CD4-positive, alpha-beta T cell (primary cell): ENCODE results near the gene MPI. TPM values are rescaled to one million over a fixed set of nuclear protein-coding genes. Genes with fewer than 3 reads are reported as not detected.
A peak's percentile ranks its signal among the peaks of the same experiment; 100 is the strongest.
"Not testable (repeated sequence)": the region's sequence is repeated elsewhere in the genome, so short reads cannot be mapped to it uniquely, and the experiment has no call there.

Experiments
- ATAC-seq: fragments of 200-7000 bp; cut with Tn5 transposase; one replicate; pipeline ENCODE4 v1.10.0; 2022; ENCODE audit warnings: mild to moderate bottlenecking; ENCODE audit not compliant: poor library complexity
- CTCF ChIA-PET: fragments of 350-600 bp; sonication (Branson Sonifier 250); formaldehyde crosslinking; loops from one replicate; lab custom pipeline; 2021; ENCODE audit warnings: antibody characterized with exemption, inconsistent platforms; lab: Charles Lee
- POLR2A ChIA-PET: fragments of 350-600 bp; sonication (Branson Sonifier 250); formaldehyde crosslinking; loops from one replicate; lab custom pipeline; 2021; ENCODE audit warnings: antibody characterized with exemption, inconsistent platforms; lab: Charles Lee
- DNase-seq, 14 experiments: peaks; one replicate each; pipeline ENCODE4 v3.0.0-alpha.2; 2013 to 2020; ENCODE audit warnings: mixed read lengths in 2 of 14
- H3K27ac ChIP-seq, 2 donors: one replicate each; pipeline versions ENCODE4 v1.5.1 to v1.7.0; 2013; ENCODE audit warnings: low read length in 2 of 2, low read depth in 1 of 2, mild to moderate bottlenecking in 1 of 2
- H3K27me3 ChIP-seq, 2 experiments: 1 replicate in 1 of 2; 2 replicates in 1 of 2; pipeline versions ENCODE4 v1.6.1 to v1.7.0; 2013; ENCODE audit warnings: low read length in 2 of 2, control low read depth in 1 of 2, mild to moderate bottlenecking in 1 of 2, moderate library complexity in 1 of 2; ENCODE audit not compliant: insufficient read depth in 2 of 2, control insufficient read depth in 1 of 2
- H3K36me3 ChIP-seq: one replicate; pipeline ENCODE4 v1.6.1; 2013; ENCODE audit warnings: low read length, control low read depth; ENCODE audit not compliant: insufficient read depth
- H3K4me1 ChIP-seq: one replicate; pipeline ENCODE4 v1.6.1; 2013; ENCODE audit warnings: low read length, control low read depth; ENCODE audit not compliant: insufficient read depth
- H3K4me3 ChIP-seq: one replicate; pipeline ENCODE4 v1.5.1; 2013; ENCODE audit warnings: mild to moderate bottlenecking, low read length, moderate library complexity
- H3K9me3 ChIP-seq, 2 experiments: 1 replicate in 1 of 2; 2 replicates in 1 of 2; pipeline versions ENCODE4 v1.6.1 to v1.7.0; 2013; ENCODE audit warnings: low read length in 2 of 2, mild to moderate bottlenecking in 2 of 2, control low read depth in 1 of 2, moderate library complexity in 1 of 2; ENCODE audit not compliant: control insufficient read depth in 1 of 2, insufficient read depth in 1 of 2
- H3K27ac Mint-ChIP-seq: one replicate; pipeline ENCODE4 v1.8.0; 2020; ENCODE audit warnings: mixed read lengths
- H3K27me3 Mint-ChIP-seq: one replicate; pipeline ENCODE4 v1.8.0; 2021; ENCODE audit warnings: mixed read lengths
- H3K36me3 Mint-ChIP-seq: one replicate; pipeline ENCODE4 v1.8.0; 2021; ENCODE audit warnings: low read depth, mixed read lengths
- H3K4me1 Mint-ChIP-seq: one replicate; pipeline ENCODE4 v1.8.0; 2021; ENCODE audit warnings: low read depth, mixed read lengths
- H3K4me3 Mint-ChIP-seq: one replicate; pipeline ENCODE4 v1.8.0; 2020; ENCODE audit warnings: mild to moderate bottlenecking, mixed read lengths
- H3K9me3 Mint-ChIP-seq: one replicate; pipeline ENCODE4 v1.8.0; 2020; ENCODE audit warnings: mixed read lengths
- intact Hi-C, 2 experiments: fragments of 100-400 bp; cut with DNase I in 1 of 2; cut with micrococcal nuclease in 1 of 2; formaldehyde crosslinking; loops; one replicate each; pipeline versions ENCODE4 v1.15.1 to v1.9.0; 2023 to 2025; cut with DNase I, micrococcal nuclease
- total RNA-seq, 174 experiments: library from RNA in 2 of 174; stranded (reverse) in 2 of 174; gene quantifications; one replicate each; pipeline ENCODE4 v1.2.3 and lab custom pipeline; 2021 to 2026
- TF ChIP-seq, protein P1 (sequence below): fragments of 200-600 bp; IDR thresholded peaks from one replicate; pipeline ENCODE4 v1.8.0; 2022; ENCODE audit warnings: antibody characterized with exemption, mild to moderate bottlenecking

MPI gene
- total RNA-seq, 2 experiments from 2014 or later = 28.9 to 30.3 TPM

DNA sequence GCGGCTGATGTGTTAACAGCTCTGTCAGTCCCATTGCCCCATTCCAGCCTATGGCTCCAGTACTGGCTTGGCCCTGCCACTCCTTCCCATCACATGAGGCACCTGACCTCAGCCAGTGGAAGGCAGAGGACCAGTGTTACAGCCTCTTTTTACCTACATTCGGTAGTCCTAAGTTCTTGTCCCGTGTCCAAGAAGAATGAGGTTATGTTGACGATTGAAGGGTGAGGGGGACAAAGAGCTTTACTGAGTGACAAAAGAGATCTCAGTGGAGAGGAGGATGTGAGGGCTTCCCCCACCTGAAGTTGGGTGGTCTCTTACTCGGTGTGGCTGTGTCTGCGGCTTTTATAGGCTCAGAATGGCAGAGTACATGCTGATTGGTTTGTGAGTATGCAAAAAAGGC, 7.3 kb upstream of the MPI start:
- POLR2A ChIA-PET = interaction anchor here (0.9 to 2.6 kb wide), 2 partner anchors 9 to 24 kb away, joined by 3 to 9 read pairs; partner anchors contain the start of gene SCAMP2
- Mint-ChIP-seq H3K36me3 (no peaks in the 10 kb centered on the region), H3K27ac (no peak overlapping the region)

DNA sequence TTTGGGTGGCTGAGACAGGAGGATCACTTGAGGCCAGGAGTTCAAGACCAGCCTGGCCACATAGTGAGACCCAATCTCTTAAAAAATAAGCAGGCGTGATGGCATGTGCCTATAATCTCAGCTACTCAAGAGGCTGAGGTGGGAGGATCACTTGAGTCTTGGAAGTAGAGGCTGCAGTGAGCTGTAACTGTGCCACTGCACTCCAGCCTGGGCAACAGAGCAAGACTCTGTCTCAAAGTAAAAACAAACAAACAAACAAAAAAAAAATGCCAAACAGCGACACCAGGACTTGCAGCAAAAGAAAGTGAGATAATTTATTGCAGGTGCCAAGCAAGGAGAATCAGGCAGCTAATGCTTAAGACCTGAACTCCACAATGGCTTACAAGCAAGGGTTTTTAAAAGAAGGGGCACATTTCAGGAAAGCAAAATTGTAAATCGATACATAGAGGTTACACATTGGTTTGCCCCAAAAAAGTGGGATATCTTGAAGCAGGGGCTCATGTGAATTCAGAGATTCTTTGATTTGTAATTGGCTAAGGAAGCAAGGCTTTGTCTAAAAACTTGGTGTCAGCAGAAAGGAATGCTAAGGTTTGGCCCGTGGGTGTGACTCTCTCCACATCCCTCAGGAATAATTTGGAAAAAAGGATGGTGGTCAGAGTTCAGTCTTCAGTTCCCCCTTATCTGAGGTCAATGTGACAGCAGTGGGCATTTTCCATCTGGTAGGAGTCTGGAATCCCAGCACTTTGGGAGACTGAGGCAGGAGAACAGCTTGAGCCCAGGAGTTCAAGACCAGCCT, 5.2 kb upstream of the MPI start:
- peaks cover 7% of the 10 kb centered on the region for H3K4me1 Mint-ChIP-seq
- ATAC-seq (no peak), DNase-seq (no peak)
- Histone ChIP-seq H3K4me1 (peaks cover 23% of the 10 kb centered on the region), H3K9me3 (peaks cover 0 to 3% of the 10 kb centered on the region in 2 experiments), H3K27ac (no peak overlapping the region), H3K4me3 (no peak overlapping the region), H3K27me3 (no peaks in the 10 kb centered on the region), H3K36me3 (no peaks in the 10 kb centered on the region)
- no peak overlapping the region for H3K27ac Mint-ChIP-seq
- CTCF ChIA-PET = interaction anchor here (1.1 to 1.5 kb wide), 3 partner anchors 14 to 17 kb away, joined by 4 to 5 read pairs (median 4); no protein-coding TSS in a partner anchor
- POLR2A ChIA-PET = interaction anchor here (1.6 to 2.6 kb wide), 2 partner anchors 11 to 17 kb away, joined by 4 to 9 read pairs; partner anchors contain the start of gene SCAMP2
- intact Hi-C loops = no loop called here
- no peaks in the 10 kb centered on the region for H3K27me3 Mint-ChIP-seq
- H3K36me3 Mint-ChIP-seq = no peaks in the 10 kb centered on the region
- TF ChIP-seq, protein P1, sequence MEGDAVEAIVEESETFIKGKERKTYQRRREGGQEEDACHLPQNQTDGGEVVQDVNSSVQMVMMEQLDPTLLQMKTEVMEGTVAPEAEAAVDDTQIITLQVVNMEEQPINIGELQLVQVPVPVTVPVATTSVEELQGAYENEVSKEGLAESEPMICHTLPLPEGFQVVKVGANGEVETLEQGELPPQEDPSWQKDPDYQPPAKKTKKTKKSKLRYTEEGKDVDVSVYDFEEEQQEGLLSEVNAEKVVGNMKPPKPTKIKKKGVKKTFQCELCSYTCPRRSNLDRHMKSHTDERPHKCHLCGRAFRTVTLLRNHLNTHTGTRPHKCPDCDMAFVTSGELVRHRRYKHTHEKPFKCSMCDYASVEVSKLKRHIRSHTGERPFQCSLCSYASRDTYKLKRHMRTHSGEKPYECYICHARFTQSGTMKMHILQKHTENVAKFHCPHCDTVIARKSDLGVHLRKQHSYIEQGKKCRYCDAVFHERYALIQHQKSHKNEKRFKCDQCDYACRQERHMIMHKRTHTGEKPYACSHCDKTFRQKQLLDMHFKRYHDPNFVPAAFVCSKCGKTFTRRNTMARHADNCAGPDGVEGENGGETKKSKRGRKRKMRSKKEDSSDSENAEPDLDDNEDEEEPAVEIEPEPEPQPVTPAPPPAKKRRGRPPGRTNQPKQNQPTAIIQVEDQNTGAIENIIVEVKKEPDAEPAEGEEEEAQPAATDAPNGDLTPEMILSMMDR = no peak
- no peak overlapping the region for H3K4me3 Mint-ChIP-seq
- H3K9me3 Mint-ChIP-seq = no peaks in the 10 kb centered on the region

More for the DNA sequence above, 7.3 kb upstream of the MPI start:
- Histone ChIP-seq H3K27me3 (no peaks in the 10 kb centered on the region), H3K36me3 (no peaks in the 10 kb centered on the region), H3K27ac (no peak overlapping the region), H3K9me3 (peaks cover 0 to 3% of the 10 kb centered on the region in 2 experiments), H3K4me3 (no peak overlapping the region), H3K4me1 (peaks cover 12% of the 10 kb centered on the region)
- CTCF ChIA-PET = interaction anchor here (0.8 to 1.5 kb wide), 2 partner anchors 19 to 95 kb away, joined by 3 to 5 read pairs; no protein-coding TSS in a partner anchor
- DNase-seq (no peak), ATAC-seq (no peak)
- intact Hi-C loops = no loop called here
- Mint-ChIP-seq H3K9me3 (no peaks in the 10 kb centered on the region), H3K4me3 (no peak overlapping the region), H3K27me3 (no peaks in the 10 kb centered on the region), H3K4me1 (no peaks in the 10 kb centered on the region)
- TF ChIP-seq, protein P1 = no peak

DNA sequence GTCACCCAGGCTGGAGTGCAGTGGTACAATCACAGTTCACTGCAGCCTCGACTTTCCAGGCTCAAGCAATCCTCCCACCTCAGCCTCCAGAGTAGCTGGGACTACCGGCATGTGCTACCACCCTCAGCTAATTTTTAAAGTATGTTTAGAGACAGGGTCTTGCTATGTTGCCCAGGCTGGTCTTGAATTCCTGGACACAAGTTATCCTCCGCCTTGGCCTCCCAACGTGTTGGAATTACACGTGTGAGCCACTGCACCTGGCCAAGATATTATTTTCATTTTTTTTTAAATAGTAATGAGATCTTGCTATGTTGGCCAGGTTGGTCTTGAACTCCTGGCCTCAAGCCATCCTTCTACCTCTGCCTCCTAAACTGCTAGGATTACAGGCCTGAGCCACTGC, 4.4 kb upstream of the MPI start:
- Mint-ChIP-seq H3K36me3 (peaks cover 4% of the 10 kb centered on the region), H3K4me1 (peaks cover 15% of the 10 kb centered on the region), H3K9me3 (no peaks in the 10 kb centered on the region), H3K4me3 (no peak overlapping the region), H3K27me3 (no peaks in the 10 kb centered on the region), H3K27ac (no peak overlapping the region)
- ATAC-seq (no peak), DNase-seq (no peak)
- intact Hi-C loops = no loop called here
- Histone ChIP-seq H3K4me1 (peaks cover 30% of the 10 kb centered on the region), H3K36me3 (no peaks in the 10 kb centered on the region), H3K27me3 (no peaks in the 10 kb centered on the region), H3K27ac (no peak overlapping the region), H3K4me3 (no peak overlapping the region), H3K9me3 (peaks cover 0 to 3% of the 10 kb centered on the region in 2 experiments)
- ChIA-PET CTCF (interaction anchor here (1.2 kb wide), 1 partner anchor 16 kb away, joined by 4 read pairs; no protein-coding TSS in a partner anchor), POLR2A (no interaction called here)
- TF ChIP-seq, protein P1 = no peak

DNA sequence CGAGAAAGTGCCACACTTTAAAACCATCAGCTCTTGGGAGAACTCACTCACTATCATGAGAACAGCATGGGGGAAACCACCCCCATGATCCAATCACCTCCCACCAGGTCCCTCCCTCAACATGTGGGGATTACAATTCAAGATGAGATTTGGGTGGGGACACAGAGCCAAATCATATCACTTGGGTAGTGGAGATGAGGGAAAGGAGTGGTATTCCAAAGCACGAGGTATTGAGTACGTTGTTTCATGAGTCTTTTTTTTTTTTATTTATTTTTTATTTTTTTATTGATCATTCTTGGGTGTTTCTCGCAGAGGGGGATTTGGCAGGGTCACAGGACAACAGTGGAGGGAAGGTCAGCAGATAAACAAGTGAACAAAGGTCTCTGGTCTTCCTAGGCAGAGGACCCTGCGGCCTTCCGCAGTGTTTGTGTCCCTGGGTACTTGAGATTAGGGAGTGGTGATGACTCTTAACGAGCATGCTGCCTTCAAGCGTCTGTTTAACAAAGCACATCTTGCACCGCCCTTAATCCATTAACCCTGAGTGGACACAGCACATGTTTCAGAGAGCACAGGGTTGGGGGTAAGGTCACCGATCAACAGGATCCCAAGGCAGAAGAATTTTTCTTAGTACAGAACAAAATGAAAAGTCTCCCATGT, 2.2 kb upstream of the MPI start:
- Histone ChIP-seq H3K4me1 (peaks cover 45% of the 10 kb centered on the region), H3K36me3 (peaks cover 10% of the 10 kb centered on the region)
- H3K27ac Mint-ChIP-seq, H3K4me3 ChIP-seq, DNase-seq, H3K27me3 Mint-ChIP-seq, ATAC-seq, H3K27ac ChIP-seq, intact Hi-C loops, H3K9me3 Mint-ChIP-seq, H3K27me3 ChIP-seq, H3K9me3 ChIP-seq: not testable (repeated sequence)
- Mint-ChIP-seq H3K4me3 (peak overlapping the region; percentile 46), H3K36me3 (peaks cover 19% of the 10 kb centered on the region), H3K4me1 (peaks cover 29% of the 10 kb centered on the region)
- POLR2A ChIA-PET = interaction anchor here (1.1 kb wide), 1 partner anchor 14 kb away, joined by 5 read pairs; no protein-coding TSS in a partner anchor
- CTCF ChIA-PET = interaction anchor here (1.0 kb wide), 1 partner anchor 14 kb away, joined by 3 read pairs; no protein-coding TSS in a partner anchor
